Measurements from ENCODE around the gene RBM17.

- 0 out of 2 replicates have a peak, but pooled peaks have one; percentile 13 for TF ChIP-seq MAZ (IDR thresholded peaks at IDR 0.05; ENCODE audit: borderline replicate concordance, low read depth, low read length)
- no peak for TF ChIP-seq CTCF (conservative IDR thresholded peaks at IDR 0.05; ENCODE audit: low read depth, low read length)
- no peak for TF ChIP-seq RCOR1 (IDR thresholded peaks at IDR 0.05; ENCODE audit: insufficient replicate concordance, low read length)
- TF ChIP-seq BHLHE40 (IDR thresholded peaks at IDR 0.05; ENCODE audit: low read depth, low read length) = no peak
- TF ChIP-seq USF2 (IDR thresholded peaks at IDR 0.05; ENCODE audit: low read depth, low read length) = no peak
- TF ChIP-seq MXI1 (IDR thresholded peaks at IDR 0.05; ENCODE audit: borderline replicate concordance, low read depth, low read length) = no peak
- no peak for TF ChIP-seq POLR2A (IDR thresholded peaks at IDR 0.05; ENCODE audit: low read depth, low read length)
- TF ChIP-seq FOS (IDR thresholded peaks at IDR 0.05; ENCODE audit: low read depth, low read length) = no peak
- TF ChIP-seq RFX5 (IDR thresholded peaks at IDR 0.05; ENCODE audit: low read depth, low read length) = no peak
Measured at GRCh38 chr10:6128591-6129251, 39.9 kb downstream of the RBM17 start.

Data from IMR-90 (cell line).